HL-60 (cell line): ENCODE measurements around the gene NR2F1-AS1.

Source experiments
- DNase-seq, 2 experiments: peaks; one replicate each; pipeline ENCODE4 v3.0.0-alpha.2; 2010 to 2020; ENCODE audit warnings: low read depth in 1 of 2, low spot score in 1 of 2
- H3K27ac ChIP-seq: fragments of 250-450 bp; sonication (Bioruptor Pico); replicated peaks from 2 replicates; pipeline ENCODE4 v1.5.1; 2020; ENCODE audit warnings: mild to moderate bottlenecking, moderate library complexity
- H3K27me3 ChIP-seq: fragments of 250-450 bp; sonication (Bioruptor Pico); 2 replicates; pipeline ENCODE4 v1.5.1; 2021; ENCODE audit warnings: mild to moderate bottlenecking, moderate library complexity; ENCODE audit not compliant: insufficient read depth, poor library complexity, severe bottlenecking
- H3K4me3 ChIP-seq: replicated peaks from 2 replicates; pipeline ENCODE4 v1.5.1; 2011; ENCODE audit warnings: mild to moderate bottlenecking, control low read depth, low read length; ENCODE audit not compliant: insufficient read depth
- CTCF ChIP-seq: IDR thresholded peaks from one replicate; pipeline ENCODE4 v1.5.1; 2011; ENCODE audit warnings: low read length, control low read depth, inconsistent platforms; ENCODE audit not compliant: insufficient read depth
- GABPA ChIP-seq: IDR thresholded peaks from 2 replicates; pipeline ENCODE4 v1.6.1; 2012; ENCODE audit warnings: low read depth
- POLR2AphosphoS5 ChIP-seq: IDR thresholded peaks from 2 replicates; pipeline ENCODE4 v1.6.1; 2012; ENCODE audit warnings: low read depth
- REST ChIP-seq: IDR thresholded peaks from 2 replicates; pipeline ENCODE4 v1.6.1; 2012; ENCODE audit warnings: low read depth; ENCODE audit not compliant: insufficient replicate concordance
- SPI1 ChIP-seq: IDR thresholded peaks from 2 replicates; pipeline ENCODE4 v1.6.1; 2012; ENCODE audit warnings: low read depth, mild to moderate bottlenecking, borderline replicate concordance

Gene NR2F1-AS1

GRCh38 chr5:93570294-93571113 lies 10.5 kb downstream of the NR2F1-AS1 start:
- H3K27ac ChIP-seq: no peak overlapping the region
- peaks cover 22% of the 10 kb centered on the region for H3K27me3 ChIP-seq
- DNase-seq: no peak
- TF ChIP-seq SPI1: no peak
- TF ChIP-seq GABPA: no peak
- no peak for TF ChIP-seq CTCF
- no peak for TF ChIP-seq REST
- TF ChIP-seq POLR2AphosphoS5: no peak
- no peak overlapping the region; the same call in 1 of the 2 replicates for H3K4me3 ChIP-seq

- H3K27me3 ChIP-seq: peaks cover 22% of the 10 kb centered on the region
- no peak for DNase-seq
- H3K4me3 ChIP-seq: no peak overlapping the region
- TF ChIP-seq POLR2AphosphoS5 (no peak), GABPA (no peak), SPI1 (no peak), CTCF (no peak), REST (no peak)
- H3K27ac ChIP-seq: no peak overlapping the region
These were observed 11.5 kb downstream of the NR2F1-AS1 start for GRCh38 chr5:93569300-93570160.

- H3K27ac ChIP-seq: no peak overlapping the region
- H3K4me3 ChIP-seq: no peak overlapping the region
- DNase-seq: no peak
- TF ChIP-seq GABPA (no peak), POLR2AphosphoS5 (no peak), CTCF (no peak), SPI1 (no peak)
- peaks cover 14% of the 10 kb centered on the region for H3K27me3 ChIP-seq
These were observed 13.6 kb downstream of the NR2F1-AS1 start for GRCh38 chr5:93567424-93567823.
